ENCODE data around the gene NOL4L.

Gene NOL4L

GRCh38 chr20:32462900-32463641 lies 122.1 kb downstream of the NOL4L start:
- peaks cover 59% of the 10 kb centered on the region for H3K36me3 ChIP-seq
- TF ChIP-seq CTCF (IDR thresholded peaks at IDR 0.05): no peak
- H3K4me3 ChIP-seq (ENCODE audit: low read depth in 1 of 2, low read length in 1 of 2): no peak overlapping the region
- no peaks in the 10 kb centered on the region for H3K9me3 ChIP-seq
- no peak overlapping the region for H3K27ac ChIP-seq
- H3K27me3 ChIP-seq: no peaks in the 10 kb centered on the region
- H3K4me1 ChIP-seq (ENCODE audit: control insufficient read depth in 1 of 2, insufficient read depth in 1 of 2, low read depth in 1 of 2, low read length in 1 of 2): peaks cover 11 to 12% of the 10 kb centered on the region in 2 experiments

DNA sequence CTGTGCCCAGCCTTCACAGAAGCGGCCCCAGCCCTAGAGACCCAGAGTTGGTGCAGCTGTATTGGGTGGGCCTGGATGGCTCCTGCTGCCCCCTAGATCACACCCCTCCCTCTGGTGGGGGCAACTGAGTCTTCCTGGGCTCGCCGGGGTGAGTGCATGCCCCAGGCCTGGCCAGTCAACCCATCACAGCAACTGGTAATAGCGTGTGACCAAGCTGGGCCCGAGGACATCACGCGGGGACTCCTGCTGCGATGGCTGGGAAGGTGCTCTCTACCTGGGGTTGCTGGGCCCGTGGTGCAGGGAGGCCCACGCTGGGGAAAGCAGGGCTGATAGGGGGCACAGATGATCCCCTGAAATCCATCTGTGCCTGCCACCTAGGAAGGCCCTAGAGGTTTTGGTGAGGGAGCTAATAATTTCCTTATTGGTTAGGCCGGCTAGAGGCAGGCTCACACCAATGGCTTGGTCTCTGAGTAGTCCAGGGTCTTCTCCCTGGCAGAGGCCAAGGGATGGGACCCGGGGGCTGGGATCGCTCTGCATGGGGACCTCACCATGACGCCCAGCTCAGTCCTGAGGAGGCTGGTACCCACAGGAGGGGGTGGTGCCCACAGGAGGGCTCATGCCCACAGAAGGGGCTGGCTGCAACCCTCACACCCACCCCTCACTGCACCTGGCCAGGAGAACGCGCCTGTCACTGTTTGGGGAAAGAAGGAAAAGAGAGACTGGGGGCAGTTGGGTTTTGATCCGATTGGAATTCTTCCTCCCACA lies 123.1 kb downstream of the NOL4L start:
- H3K4me1 ChIP-seq (ENCODE audit: control insufficient read depth in 1 of 2, insufficient read depth in 1 of 2, low read depth in 1 of 2, low read length in 1 of 2): peaks cover 20 to 21% of the 10 kb centered on the region in 2 experiments
- no peaks in the 10 kb centered on the region for H3K9me3 ChIP-seq
- no peak for TF ChIP-seq CTCF (IDR thresholded peaks at IDR 0.05)
- H3K27me3 ChIP-seq: no peaks in the 10 kb centered on the region
- H3K27ac ChIP-seq: no peak overlapping the region
- H3K4me3 ChIP-seq (ENCODE audit: low read depth in 1 of 2, low read length in 1 of 2): no peak overlapping the region
- peaks cover 54% of the 10 kb centered on the region for H3K36me3 ChIP-seq

- no peak for TF ChIP-seq CTCF (IDR thresholded peaks at IDR 0.05)
- no peaks in the 10 kb centered on the region for H3K9me3 ChIP-seq
- H3K27ac ChIP-seq: no peak overlapping the region
- peaks cover 57% of the 10 kb centered on the region for H3K36me3 ChIP-seq
- no peak overlapping the region for H3K4me3 ChIP-seq (ENCODE audit: low read depth in 1 of 2, low read length in 1 of 2)
- peaks cover 19 to 21% of the 10 kb centered on the region in 2 experiments for H3K4me1 ChIP-seq (ENCODE audit: control insufficient read depth in 1 of 2, insufficient read depth in 1 of 2, low read depth in 1 of 2, low read length in 1 of 2)
- H3K27me3 ChIP-seq: no peaks in the 10 kb centered on the region
Observed at GRCh38 chr20:32460683-32461320, 124.3 kb downstream of the NOL4L start.

- Histone ChIP-seq H3K4me3 (ENCODE audit: low read depth in 1 of 2, low read length in 1 of 2) (no peak overlapping the region), H3K27me3 (no peaks in the 10 kb centered on the region), H3K9me3 (no peaks in the 10 kb centered on the region), H3K36me3 (peaks cover 62% of the 10 kb centered on the region), H3K4me1 (ENCODE audit: control insufficient read depth in 1 of 2, insufficient read depth in 1 of 2, low read depth in 1 of 2, low read length in 1 of 2) (peaks cover 13 to 16% of the 10 kb centered on the region in 2 experiments), H3K27ac (no peak overlapping the region)
- no peak for TF ChIP-seq CTCF (IDR thresholded peaks at IDR 0.05)
Observed at GRCh38 chr20:32460231-32460630, 124.9 kb downstream of the NOL4L start.

DNA sequence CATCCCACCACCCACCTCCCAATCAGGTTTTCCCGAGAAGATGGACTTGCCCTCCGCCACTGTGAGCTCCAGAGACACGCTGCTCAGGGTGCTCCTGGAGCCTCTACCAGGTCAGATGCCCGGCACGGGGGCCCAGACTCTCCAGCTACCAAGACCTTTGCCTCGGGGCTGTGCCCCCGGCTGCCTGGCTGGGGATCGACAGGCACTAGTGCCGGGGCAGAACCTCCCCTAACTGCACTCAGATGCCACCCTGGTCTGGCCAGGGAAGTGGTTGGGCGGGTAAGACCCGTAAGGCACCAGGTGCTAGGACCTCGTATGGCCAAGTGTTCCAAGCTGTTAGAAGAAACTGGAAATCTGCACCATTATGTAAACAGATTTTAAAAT lies 126.3 kb downstream of the NOL4L start:
- peaks cover 65% of the 10 kb centered on the region for H3K36me3 ChIP-seq
- H3K4me1 ChIP-seq (ENCODE audit: control insufficient read depth in 1 of 2, insufficient read depth in 1 of 2, low read depth in 1 of 2, low read length in 1 of 2): peaks cover 7 to 11% of the 10 kb centered on the region in 2 experiments
- H3K9me3 ChIP-seq: no peaks in the 10 kb centered on the region
- no peaks in the 10 kb centered on the region for H3K27me3 ChIP-seq
- H3K4me3 ChIP-seq (ENCODE audit: low read depth in 1 of 2, low read length in 1 of 2): no peak overlapping the region
- H3K27ac ChIP-seq: no peak overlapping the region
- TF ChIP-seq CTCF (IDR thresholded peaks at IDR 0.05): no peak
